ENCODE results near the gene VPS52.

Gene VPS52

DNA sequence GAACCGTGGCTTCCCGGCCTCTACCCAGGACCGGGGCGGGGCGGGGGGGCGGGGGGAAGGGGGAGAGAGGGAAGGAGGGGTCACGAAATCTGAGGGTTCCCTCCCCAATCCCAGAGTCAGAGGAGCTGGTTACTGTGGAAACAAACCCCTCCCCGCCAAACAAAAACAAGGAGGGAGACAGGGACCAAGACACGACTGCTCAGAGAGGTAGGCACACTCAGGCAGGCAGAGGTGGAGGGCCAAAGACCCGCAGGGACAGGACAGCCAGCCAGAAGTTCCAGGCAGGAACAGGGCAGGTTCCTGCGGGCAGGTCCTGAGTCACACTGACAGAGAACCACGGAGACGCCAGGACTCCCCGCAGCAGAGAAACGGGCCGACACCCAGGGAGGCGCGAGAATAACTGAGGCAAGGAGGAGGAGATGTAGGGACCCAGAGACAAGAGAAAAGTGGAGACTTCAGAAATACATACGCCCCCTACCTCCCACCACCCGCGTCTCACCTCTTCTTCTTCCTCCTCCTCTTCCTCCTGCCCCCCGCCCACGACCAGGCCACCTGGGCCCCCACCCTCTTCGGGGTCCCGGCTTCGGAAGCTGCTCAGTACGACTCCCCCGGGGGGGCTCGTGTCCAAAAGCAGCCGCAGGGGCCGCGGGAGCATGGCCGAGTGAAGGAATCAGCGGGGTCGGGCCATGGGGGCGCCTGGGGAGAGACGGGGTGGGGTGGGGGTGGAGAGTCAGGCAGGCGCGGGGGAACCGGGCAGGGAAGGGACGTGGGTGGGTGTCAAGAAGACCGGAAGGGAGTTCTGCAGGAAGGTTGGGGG is 26.5 kb upstream of the VPS52 start:
- Histone ChIP-seq H3K36me3 (ENCODE audit: control insufficient read depth in 1 of 2, insufficient read depth in 2 of 2, low read length in 2 of 2) (peaks cover 25 to 29% of the 10 kb centered on the region in 2 experiments), H3K27ac (ENCODE audit: low read depth, low read length) (peak overlapping the region; percentile 92), H4K12ac (ENCODE audit: low read depth, low read length) (peak overlapping the region; percentile 76), H3K14ac (ENCODE audit: low read length) (peak overlapping the region; percentile 84), H2BK5ac (ENCODE audit: low read depth, low read length, poor library complexity) (peak overlapping the region; percentile 94), H3K18ac (ENCODE audit: low read length) (peak overlapping the region; percentile 95), H3K79me1 (ENCODE audit: low read length) (peaks cover 25% of the 10 kb centered on the region), H3K4me1 (ENCODE audit: control insufficient read depth in 1 of 2, insufficient read depth in 2 of 2, low read length in 2 of 2) (peaks cover 4 to 16% of the 10 kb centered on the region in 2 experiments), H3K27me3 (ENCODE audit: insufficient read depth, low read length) (no peaks in the 10 kb centered on the region), H4K8ac (ENCODE audit: low read depth, low read length) (peak overlapping the region; percentile 95), H3K4me3 (ENCODE audit: low read depth, low read length) (peak overlapping the region; percentile 72), H2BK12ac (ENCODE audit: low read length) (no peak overlapping the region), H2BK120ac (ENCODE audit: insufficient read depth, low read length, poor library complexity) (peak overlapping the region; percentile 64), H3K9ac (ENCODE audit: low read length) (peak overlapping the region; percentile 24), H2AK5ac (ENCODE audit: low read length) (no peak overlapping the region), H3K4ac (ENCODE audit: low read depth, low read length) (peak overlapping the region; percentile 50), H3K4me2 (ENCODE audit: low read length) (peak overlapping the region; percentile 93), H3K23ac (ENCODE audit: low read length) (no peak overlapping the region), H4K91ac (ENCODE audit: low read depth, low read length) (peak overlapping the region; percentile 95), H3K79me2 (ENCODE audit: control insufficient read depth, insufficient read depth, low read length, poor library complexity) (peaks cover 22% of the 10 kb centered on the region), H3K9me3 (ENCODE audit: insufficient read depth, low read depth, low read length) (peaks cover 1% of the 10 kb centered on the region), H2AFZ (ENCODE audit: insufficient read depth, low read length, poor library complexity) (peak overlapping the region; percentile 46)
- WGBS (ENCODE audit: extremely low coverage, insufficient coverage, insufficient read length) = no CpG with 5 or more reads among the region's 42 CpGs
- peak; percentile 94 to 96 for DNase-seq

DNA sequence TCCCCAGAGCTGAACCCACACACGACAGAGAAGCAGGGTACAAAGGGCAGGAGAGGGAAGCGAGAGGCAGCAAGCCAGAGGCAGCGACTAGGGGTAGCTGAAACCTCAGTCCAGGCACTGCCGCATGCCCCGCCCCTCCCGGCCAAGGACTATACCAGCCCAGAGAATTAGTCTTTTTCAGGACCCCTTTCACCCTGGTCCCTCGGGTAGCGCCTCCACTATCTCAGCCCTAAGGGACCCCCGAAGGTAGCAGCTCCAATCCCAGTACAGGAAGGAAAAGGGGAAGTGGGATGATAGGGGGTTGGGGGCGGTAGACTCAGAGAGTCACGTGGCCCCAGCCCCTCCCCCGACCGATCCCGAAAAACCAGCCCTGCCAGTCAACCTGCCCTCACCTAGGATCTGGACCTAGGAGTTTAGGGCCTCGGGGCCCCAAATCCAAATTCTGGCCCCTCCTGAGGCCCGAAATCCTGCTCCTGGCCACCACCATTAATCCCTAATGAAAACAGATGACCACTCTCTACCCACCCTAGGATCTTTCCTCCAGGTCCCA is 25.8 kb upstream of the VPS52 start:
- H2BK120ac ChIP-seq (ENCODE audit: insufficient read depth, low read length, poor library complexity) = peak overlapping the region; percentile 67
- peak overlapping the region; percentile 88 for H2BK5ac ChIP-seq (ENCODE audit: low read depth, low read length, poor library complexity)
- no peak overlapping the region for H2BK12ac ChIP-seq (ENCODE audit: low read length)
- H3K9me3 ChIP-seq (ENCODE audit: insufficient read depth, low read depth, low read length) = peaks cover 1% of the 10 kb centered on the region
- H4K91ac ChIP-seq (ENCODE audit: low read depth, low read length) = peak overlapping the region; percentile 95
- peak overlapping the region; percentile 63 for H2AFZ ChIP-seq (ENCODE audit: insufficient read depth, low read length, poor library complexity)
- peak overlapping the region; percentile 90 for H3K14ac ChIP-seq (ENCODE audit: low read length)
- peak overlapping the region; percentile 96 for H3K18ac ChIP-seq (ENCODE audit: low read length)
- peaks cover 22% of the 10 kb centered on the region for H3K79me2 ChIP-seq (ENCODE audit: control insufficient read depth, insufficient read depth, low read length, poor library complexity)
- H3K4ac ChIP-seq (ENCODE audit: low read depth, low read length) = peak overlapping the region; percentile 82
- peak overlapping the region; percentile 52 for H3K4me3 ChIP-seq (ENCODE audit: low read depth, low read length)
- peaks cover 4 to 16% of the 10 kb centered on the region in 2 experiments for H3K4me1 ChIP-seq (ENCODE audit: control insufficient read depth in 1 of 2, insufficient read depth in 2 of 2, low read length in 2 of 2)
- peaks cover 29 to 35% of the 10 kb centered on the region in 2 experiments for H3K36me3 ChIP-seq (ENCODE audit: control insufficient read depth in 1 of 2, insufficient read depth in 2 of 2, low read length in 2 of 2)
- peak overlapping the region; percentile 87 for H4K8ac ChIP-seq (ENCODE audit: low read depth, low read length)
- H3K23ac ChIP-seq (ENCODE audit: low read length) = no peak overlapping the region
- DNase-seq = peak; percentile 85 to 86
- peak overlapping the region; percentile 93 for H3K4me2 ChIP-seq (ENCODE audit: low read length)
- H3K9ac ChIP-seq (ENCODE audit: low read length) = peak overlapping the region; percentile 30
- H3K79me1 ChIP-seq (ENCODE audit: low read length) = peaks cover 25% of the 10 kb centered on the region
- peak overlapping the region; percentile 76 for H3K27ac ChIP-seq (ENCODE audit: low read depth, low read length)
- H3K27me3 ChIP-seq (ENCODE audit: insufficient read depth, low read length) = no peaks in the 10 kb centered on the region
- WGBS (ENCODE audit: extremely low coverage, insufficient coverage, insufficient read length) = no CpG with 5 or more reads among the region's 16 CpGs
- peak overlapping the region; percentile 89 for H4K12ac ChIP-seq (ENCODE audit: low read depth, low read length)
- H2AK5ac ChIP-seq (ENCODE audit: low read length) = peak overlapping the region; percentile 95

DNA sequence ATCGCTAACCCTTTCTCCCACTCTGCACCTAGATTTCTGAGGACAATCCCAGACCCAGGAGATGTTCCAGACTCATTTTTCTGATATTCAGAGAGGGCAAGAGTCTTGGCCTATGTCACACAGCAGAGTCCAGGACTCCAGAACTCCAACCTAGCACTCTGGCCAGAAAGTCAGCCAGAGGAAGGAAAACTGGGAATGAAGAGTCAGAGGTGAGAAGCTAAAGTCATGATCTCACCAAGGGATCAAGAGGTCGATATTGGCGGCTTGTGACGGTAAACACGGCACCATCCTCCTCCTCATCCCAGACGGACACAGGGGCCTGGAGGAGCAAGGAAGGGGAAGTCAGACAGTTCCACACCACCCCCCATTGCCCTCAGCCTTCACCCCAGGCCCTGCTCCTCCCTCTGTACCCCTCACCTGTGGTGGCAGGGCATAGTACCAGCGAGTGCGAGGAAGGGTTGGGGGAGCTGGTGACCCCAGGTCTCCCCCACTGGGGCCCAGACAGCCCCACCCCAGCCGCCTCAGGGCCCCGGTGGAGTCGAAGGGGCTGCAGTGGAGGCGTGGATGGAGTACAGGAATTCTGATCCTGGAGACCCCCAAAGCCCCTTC is 25.2 kb upstream of the VPS52 start:
- Histone ChIP-seq H3K18ac (ENCODE audit: low read length) (peak overlapping the region; percentile 96), H4K91ac (ENCODE audit: low read depth, low read length) (peak overlapping the region; percentile 88), H3K9me3 (ENCODE audit: insufficient read depth, low read depth, low read length) (peaks cover 1% of the 10 kb centered on the region), H3K4me1 (ENCODE audit: control insufficient read depth in 1 of 2, insufficient read depth in 2 of 2, low read length in 2 of 2) (peaks cover 4 to 16% of the 10 kb centered on the region in 2 experiments), H4K8ac (ENCODE audit: low read depth, low read length) (peak overlapping the region; percentile 87), H2BK12ac (ENCODE audit: low read length) (no peak overlapping the region), H3K4me3 (ENCODE audit: low read depth, low read length) (peak overlapping the region; percentile 52), H4K12ac (ENCODE audit: low read depth, low read length) (peak overlapping the region; percentile 89), H2AFZ (ENCODE audit: insufficient read depth, low read length, poor library complexity) (peak overlapping the region; percentile 63), H3K9ac (ENCODE audit: low read length) (peak overlapping the region; percentile 30), H3K79me1 (ENCODE audit: low read length) (peaks cover 25% of the 10 kb centered on the region), H2BK5ac (ENCODE audit: low read depth, low read length, poor library complexity) (peak overlapping the region; percentile 88), H3K27ac (ENCODE audit: low read depth, low read length) (peak overlapping the region; percentile 76), H3K36me3 (ENCODE audit: control insufficient read depth in 1 of 2, insufficient read depth in 2 of 2, low read length in 2 of 2) (peaks cover 34 to 41% of the 10 kb centered on the region in 2 experiments), H2BK120ac (ENCODE audit: insufficient read depth, low read length, poor library complexity) (peak overlapping the region; percentile 67), H3K4me2 (ENCODE audit: low read length) (peak overlapping the region; percentile 93), H3K27me3 (ENCODE audit: insufficient read depth, low read length) (no peaks in the 10 kb centered on the region), H3K4ac (ENCODE audit: low read depth, low read length) (peak overlapping the region; percentile 82), H3K79me2 (ENCODE audit: control insufficient read depth, insufficient read depth, low read length, poor library complexity) (peaks cover 22% of the 10 kb centered on the region), H3K23ac (ENCODE audit: low read length) (no peak overlapping the region), H2AK5ac (ENCODE audit: low read length) (peak overlapping the region; percentile 95), H3K14ac (ENCODE audit: low read length) (peak overlapping the region; percentile 90)
- DNase-seq = no peak
- WGBS (ENCODE audit: extremely low coverage, insufficient coverage, insufficient read length) = no CpG with 5 or more reads among the region's 12 CpGs

DNA sequence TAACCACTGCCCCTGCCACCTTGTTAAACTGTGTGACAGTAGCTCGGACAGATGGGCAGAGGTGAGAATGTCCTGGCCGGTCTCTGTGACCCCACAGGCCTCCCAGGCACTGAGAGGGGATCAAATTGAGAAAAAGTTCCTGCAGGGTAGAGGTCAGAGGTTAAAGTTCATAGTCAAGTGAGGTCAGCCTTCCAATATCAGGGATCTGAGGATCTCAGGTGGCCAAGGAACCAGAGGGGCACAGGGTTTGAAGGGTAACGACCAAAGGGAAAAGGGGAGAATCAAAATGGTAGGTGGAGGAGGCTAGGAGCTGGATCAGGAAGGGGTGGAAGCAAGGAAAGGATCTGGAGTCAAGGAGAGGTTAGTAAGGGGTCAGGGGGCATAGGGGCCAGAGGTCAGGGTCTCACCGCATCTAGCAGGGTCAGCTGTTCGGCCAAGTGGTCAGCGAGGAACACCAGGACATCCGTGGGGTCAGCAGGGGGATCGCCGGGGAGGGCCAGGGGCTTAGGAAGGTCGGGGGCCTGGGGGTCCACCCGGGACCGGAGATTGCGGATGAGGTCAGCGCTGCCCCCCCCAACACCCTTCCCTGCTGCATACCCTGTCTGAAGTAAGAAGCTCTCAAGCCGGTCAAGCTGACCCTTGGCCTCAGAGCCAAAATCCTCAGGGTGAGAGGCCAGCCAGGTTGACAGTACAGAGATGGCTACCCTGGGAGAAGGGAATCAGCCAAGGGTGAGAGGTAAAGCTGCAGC is 24.1 kb upstream of the VPS52 start:
- Histone ChIP-seq H3K9ac (ENCODE audit: low read length) (no peak overlapping the region), H3K4ac (ENCODE audit: low read depth, low read length) (peak overlapping the region; percentile 38), H2BK120ac (ENCODE audit: insufficient read depth, low read length, poor library complexity) (no peak overlapping the region), H4K12ac (ENCODE audit: low read depth, low read length) (no peak overlapping the region), H4K91ac (ENCODE audit: low read depth, low read length) (no peak overlapping the region), H3K23ac (ENCODE audit: low read length) (no peak overlapping the region), H2AFZ (ENCODE audit: insufficient read depth, low read length, poor library complexity) (no peak overlapping the region), H3K36me3 (ENCODE audit: control insufficient read depth in 1 of 2, insufficient read depth in 2 of 2, low read length in 2 of 2) (peaks cover 39 to 49% of the 10 kb centered on the region in 2 experiments), H3K9me3 (ENCODE audit: insufficient read depth, low read depth, low read length) (peaks cover 1% of the 10 kb centered on the region), H3K4me2 (ENCODE audit: low read length) (no peak overlapping the region), H2BK12ac (ENCODE audit: low read length) (no peak overlapping the region), H2AK5ac (ENCODE audit: low read length) (no peak overlapping the region), H3K27ac (ENCODE audit: low read depth, low read length) (no peak overlapping the region), H2BK5ac (ENCODE audit: low read depth, low read length, poor library complexity) (no peak overlapping the region), H3K14ac (ENCODE audit: low read length) (no peak overlapping the region), H3K4me3 (ENCODE audit: low read depth, low read length) (no peak overlapping the region), H3K4me1 (ENCODE audit: control insufficient read depth in 1 of 2, insufficient read depth in 2 of 2, low read length in 2 of 2) (peaks cover 4 to 16% of the 10 kb centered on the region in 2 experiments), H3K18ac (ENCODE audit: low read length) (no peak overlapping the region), H3K79me2 (ENCODE audit: control insufficient read depth, insufficient read depth, low read length, poor library complexity) (peaks cover 22% of the 10 kb centered on the region), H3K27me3 (ENCODE audit: insufficient read depth, low read length) (no peaks in the 10 kb centered on the region), H3K79me1 (ENCODE audit: low read length) (peaks cover 25% of the 10 kb centered on the region), H4K8ac (ENCODE audit: low read depth, low read length) (no peak overlapping the region)
- DNase-seq = no peak
- no CpG with 5 or more reads among the region's 15 CpGs for WGBS (ENCODE audit: extremely low coverage, insufficient coverage, insufficient read length)

Data from trophoblast cell (in vitro differentiated cells and primary cell).